Hepatocyte (in vitro differentiated cells): ENCODE results near the gene SMIM28.

ENCODE experiments used
- CTCF ChIP-seq: fragments of 200-600 bp; sonication (generic); IDR thresholded peaks from 2 replicates; pipeline ENCODE4 v1.5.1; 2016; ENCODE audit warnings: antibody characterized with exemption, mild to moderate bottlenecking; ENCODE audit not compliant: poor library complexity
- EZH2 ChIP-seq: fragments of 200-600 bp; sonication (generic); IDR thresholded peaks from 2 replicates; pipeline ENCODE4 v1.6.1; 2016; ENCODE audit warnings: antibody characterized with exemption, mild to moderate bottlenecking, borderline replicate concordance
- EZH2phosphoT487 ChIP-seq: fragments of 200-600 bp; sonication (generic); IDR thresholded peaks from one replicate; pipeline ENCODE4 v1.6.1; 2018; ENCODE audit warnings: antibody characterized with exemption, mild to moderate bottlenecking, low read depth, moderate library complexity; ENCODE audit not compliant: unreplicated experiment, severe bottlenecking

GRCh38 chr6:138371452-138371711 lies 6.3 kb upstream of the SMIM28 start:
- TF ChIP-seq CTCF (no peak), EZH2 (no peak), EZH2phosphoT487 (no peak)
